ENCODE measurements around the gene S100A2. TPM values are rescaled to one million over a fixed set of nuclear protein-coding genes. Genes with fewer than 3 reads are reported as not detected.
A peak's percentile ranks its signal among the peaks of the same experiment; 100 is the strongest.
"Not testable (repeated sequence)": the region's sequence is repeated elsewhere in the genome, so short reads cannot be mapped to it uniquely, and the experiment has no call there.

S100A2 gene
- total RNA-seq, 1 donor from 2014 or later = 71.6 TPM

DNA sequence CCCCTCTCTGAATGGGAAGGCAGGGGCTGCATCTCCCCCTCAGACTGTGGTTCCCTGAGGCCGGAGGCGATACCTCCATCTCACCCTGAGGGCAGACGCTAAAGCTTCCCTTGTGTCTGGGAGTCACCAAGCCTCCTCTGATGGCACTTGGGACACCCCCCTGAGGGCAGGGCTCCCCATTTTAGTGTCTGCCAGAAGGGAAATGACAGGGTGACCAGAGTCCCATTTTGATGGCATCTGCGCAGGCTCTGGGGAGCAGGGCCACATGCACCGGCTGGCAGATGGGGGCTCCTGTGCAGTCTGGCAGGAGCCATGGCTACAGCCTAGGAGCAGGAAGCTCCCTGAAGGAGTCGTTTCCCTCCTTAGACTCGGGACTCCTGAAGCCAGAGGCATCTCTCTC is 1.7 kb downstream of the S100A2 start:
- no peak for DNase-seq

DNA sequence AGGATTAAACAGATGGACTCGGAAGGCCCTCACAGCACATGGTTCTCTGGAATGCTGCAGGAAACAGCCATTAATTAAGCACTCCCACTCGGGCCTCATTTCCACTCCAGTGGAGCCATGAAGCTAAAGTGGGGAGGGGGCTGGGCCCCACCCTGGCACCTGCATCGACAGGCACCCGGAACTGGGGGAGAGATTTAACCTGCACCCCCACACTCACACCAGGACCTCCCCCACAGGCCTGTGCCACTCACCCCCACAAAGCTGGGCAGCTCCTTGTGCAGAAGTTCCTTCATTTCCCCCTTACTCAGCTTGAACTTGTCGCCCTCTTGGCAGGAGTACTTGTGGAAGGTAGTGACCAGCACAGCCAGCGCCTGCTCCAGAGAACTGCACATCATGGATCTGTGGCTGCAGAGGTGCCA is 2.2 kb downstream of the S100A2 start:
- no peak for DNase-seq

DNA sequence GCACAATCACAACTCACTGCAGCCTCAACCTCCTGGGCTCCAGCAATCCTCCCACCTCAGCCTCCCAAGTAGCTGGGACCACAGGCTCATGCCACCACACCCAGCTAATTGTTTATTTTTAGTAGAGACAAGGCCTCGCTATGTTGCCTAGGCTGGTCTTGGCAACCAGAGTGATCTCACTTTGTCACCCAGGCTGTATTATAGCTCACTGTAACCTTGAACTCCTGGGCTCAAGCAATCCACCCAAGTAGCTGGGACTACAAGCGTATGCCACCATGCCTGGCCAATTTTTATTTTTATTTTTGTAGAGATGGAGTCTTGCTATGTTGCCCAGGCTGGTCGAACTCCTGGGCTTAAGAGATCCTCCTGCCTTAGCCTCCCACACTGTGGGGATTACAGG is 3.6 kb downstream of the S100A2 start:
- not testable (repeated sequence) for DNase-seq

DNA sequence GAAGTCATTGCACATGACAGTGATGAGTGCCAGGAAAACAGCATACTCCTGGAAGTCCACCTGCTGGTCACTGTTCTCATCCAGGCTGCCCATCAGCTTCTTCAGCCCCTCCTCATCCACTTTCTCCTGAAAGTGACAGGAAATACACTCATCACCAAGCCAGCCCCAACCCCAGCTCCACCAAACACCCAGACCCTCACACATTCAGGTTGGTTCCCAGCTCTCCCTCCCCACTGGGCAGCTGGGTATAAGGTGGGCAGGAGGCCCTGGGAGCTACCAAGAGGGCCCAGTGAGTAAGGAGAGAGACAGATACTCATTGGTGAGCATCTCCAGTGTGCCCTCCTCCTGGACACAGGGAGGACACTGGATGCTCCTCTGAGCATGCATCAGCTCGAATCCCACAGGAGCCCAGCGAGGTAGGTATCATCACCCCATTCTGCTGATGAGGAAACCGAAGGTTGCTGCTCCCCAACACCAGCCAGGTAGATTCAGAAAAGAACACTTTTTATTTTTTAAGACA is 4.1 kb downstream of the S100A2 start:
- DNase-seq = no peak

DNA sequence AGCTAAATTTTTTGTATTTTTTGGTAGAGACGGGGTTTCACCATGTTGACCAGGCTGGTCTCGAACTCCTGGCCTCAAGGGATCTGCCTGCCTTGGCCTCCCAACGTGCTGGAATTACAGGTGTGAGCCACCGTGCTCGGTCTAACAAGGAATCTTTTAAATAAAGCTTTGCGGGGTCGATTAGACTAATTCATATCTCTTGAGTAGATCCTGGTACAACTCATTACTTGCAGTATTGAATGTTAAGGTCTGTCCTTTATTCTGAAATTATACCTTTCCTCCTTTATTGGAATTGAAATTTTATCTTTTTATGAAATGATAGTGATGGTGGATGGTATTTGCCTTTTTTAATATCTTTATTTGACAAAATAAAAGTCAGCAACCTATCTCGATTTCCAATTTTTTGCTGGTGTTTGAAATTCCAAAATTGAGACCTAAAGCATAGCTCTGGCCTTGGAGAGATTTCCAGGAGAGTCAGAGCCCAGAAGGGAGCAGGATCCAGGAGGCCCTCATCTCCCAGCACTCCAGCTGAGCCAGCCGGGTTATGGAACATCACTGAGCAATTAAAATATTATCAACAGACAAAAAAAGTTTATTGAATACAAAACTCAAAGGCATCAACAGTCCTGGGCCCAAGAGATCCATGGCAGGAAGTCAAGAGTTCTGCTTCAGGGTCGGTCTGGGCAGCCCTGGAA is 4.7 kb downstream of the S100A2 start:
- DNase-seq = no peak

DNA sequence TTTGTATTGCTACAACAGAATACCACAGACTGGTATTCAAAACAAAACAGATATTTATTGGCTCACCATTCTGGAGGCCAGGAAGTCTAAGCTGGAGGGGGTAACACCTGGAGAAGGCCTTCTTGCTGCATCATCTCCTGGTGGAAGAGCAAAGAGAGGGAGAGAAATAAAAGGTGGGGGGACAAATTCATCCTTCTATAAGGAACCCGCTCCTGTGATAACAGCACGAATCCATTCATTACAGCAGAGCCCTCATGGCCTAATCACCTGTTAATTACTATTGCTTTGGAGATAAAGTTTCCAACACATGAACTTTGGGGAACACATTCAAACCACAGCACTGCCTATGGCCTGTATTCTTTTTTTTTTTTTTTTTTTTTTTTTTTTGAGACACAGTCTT is 5.4 kb downstream of the S100A2 start:
- DNase-seq = no peak

DNA sequence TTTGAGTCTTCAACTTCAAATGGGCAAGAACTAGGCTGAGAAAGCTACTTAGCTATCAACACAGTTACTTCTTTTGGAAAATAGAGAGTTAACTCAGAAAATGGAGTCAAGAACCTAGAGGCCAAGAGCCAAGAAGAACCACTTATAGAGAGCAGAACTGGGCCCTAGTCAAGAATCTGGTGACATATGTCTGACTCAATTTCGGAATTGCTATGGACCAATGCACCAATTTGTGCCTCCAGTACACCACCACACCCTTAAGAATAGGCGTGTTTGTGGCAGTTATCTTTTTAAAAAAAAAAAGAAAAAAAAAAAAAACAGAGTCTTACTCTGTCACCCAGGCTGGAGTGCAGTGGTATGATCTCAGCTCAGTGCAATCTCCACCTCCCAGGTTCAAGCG is 7.8 kb downstream of the S100A2 start:
- DNase-seq = no peak

DNA sequence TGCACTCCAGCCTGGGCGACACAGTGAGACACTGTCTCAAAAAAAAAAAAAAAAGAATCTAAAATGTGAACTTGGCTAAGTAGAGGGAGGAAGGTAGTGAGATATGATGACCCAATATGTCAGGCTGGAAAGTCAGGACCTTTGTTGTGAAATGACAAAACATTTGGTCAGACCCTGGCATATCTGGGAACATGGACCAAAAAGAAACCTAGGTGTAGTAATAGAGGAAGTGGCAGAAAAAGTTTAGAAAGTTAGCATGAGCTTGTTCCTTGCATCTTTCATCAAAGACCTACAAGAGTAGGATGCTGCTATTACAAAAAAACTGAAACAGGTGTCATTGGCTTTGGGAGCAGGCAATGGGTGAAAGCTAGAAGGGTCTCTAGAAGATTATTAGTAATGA is 9.3 kb downstream of the S100A2 start:
- no peak for DNase-seq

DNA sequence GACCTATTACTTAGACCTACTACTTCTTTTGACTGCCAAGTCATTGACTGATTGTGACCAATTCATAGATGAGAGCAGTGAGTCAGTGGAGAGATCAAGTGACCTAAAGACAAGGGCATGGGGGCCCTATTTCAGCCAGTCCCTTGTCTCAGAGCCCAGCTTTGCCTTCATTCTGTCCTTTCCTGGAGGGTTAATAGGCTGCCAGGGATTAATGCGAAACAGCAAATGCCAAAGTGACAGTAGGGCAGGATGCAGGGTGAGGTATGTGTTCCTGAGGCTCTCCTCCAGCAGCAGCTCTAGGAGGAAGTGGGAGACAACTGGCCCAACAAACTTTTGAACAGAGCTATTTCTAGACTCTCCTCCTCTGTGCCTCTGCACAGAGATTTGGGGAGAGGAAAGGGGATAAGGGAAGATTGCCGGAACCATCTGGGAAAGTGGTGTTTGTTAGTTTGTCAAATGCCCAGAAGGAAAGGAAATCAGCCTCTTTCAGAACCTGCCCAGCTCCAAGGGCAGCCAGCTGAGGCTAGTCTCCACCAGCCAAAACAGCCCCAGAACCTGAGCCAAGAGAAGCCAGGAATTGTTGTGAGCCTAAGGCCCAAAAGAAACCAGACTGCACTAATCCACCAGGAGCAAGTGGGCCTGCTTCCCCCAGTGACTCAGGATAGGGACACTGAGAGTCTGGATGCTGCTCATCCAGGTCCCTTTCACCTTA is 11.7 kb downstream of the S100A2 start:
- no peak for DNase-seq

DNA sequence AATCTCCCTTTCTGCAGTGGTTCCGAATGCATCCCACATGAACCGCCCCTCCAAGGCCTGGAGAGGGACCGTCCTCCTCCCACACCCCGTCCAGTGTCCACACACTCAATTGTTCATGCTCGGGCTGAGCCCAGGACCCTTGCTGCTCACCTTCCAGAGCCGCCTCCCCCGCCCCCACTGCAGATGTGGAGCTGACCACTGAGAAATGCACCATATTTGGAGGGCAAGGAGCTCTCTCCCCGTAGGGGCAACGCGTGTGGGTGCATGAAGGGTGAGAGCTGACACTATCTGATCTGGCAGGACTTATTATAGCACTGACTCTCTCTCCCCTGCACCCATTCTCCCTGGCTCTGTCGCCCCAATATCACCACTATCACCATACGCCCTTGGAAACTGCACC is 12.5 kb downstream of the S100A2 start:
- DNase-seq = no peak

DNA sequence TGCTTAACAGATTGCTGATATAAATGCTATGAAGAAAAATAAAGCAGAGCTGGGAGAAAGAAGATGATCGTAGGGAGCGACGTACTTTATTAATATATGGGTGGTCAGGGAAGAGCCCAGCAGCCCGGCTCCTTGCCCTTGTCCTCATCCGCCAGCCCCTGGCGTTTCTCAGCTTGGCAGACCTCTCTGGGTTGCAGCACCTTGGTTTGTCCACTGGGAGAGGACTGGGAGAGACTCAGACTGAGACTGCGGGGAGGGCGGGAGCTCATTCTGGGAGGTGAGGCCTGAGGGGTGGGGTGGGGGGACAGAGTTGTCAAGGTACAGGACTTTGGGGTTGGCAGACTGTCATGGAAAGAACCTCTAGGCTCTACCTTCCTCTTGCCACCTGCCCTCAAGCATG is 13.3 kb downstream of the S100A2 start:
- no peak for DNase-seq

DNA sequence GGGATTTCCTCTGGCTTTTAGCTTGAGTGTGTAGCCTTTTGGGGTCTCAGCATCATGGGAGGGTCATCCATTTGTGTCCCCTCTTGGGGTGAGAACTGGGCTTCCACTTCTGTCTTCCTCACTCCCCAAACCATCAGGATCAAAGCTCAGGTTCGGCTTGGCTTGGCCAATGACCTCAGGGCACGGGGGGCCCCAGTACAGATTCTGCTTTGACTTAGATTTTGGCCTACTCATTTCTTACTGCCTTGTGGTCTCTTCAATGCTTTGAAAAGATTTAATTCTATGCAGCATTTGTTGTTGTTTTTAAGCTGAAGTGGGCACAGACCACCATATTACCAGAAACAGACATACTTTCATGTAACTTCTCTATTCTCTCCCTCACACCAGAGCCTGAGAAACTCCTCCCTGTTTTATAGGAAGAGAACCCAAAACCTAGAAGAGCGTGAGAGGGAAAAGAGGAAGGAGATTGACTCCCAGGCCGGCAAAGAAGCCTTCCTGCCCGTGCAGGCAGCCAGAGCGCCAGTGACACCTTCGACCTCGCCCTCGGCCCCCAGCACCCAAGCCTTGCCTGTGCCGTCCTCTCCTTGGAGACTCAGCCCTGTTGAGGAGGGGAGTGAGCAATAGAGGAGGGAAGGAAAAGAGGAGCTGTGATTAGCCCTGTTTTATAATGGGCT is 14.7 kb downstream of the S100A2 start:
- no peak for DNase-seq

DNA sequence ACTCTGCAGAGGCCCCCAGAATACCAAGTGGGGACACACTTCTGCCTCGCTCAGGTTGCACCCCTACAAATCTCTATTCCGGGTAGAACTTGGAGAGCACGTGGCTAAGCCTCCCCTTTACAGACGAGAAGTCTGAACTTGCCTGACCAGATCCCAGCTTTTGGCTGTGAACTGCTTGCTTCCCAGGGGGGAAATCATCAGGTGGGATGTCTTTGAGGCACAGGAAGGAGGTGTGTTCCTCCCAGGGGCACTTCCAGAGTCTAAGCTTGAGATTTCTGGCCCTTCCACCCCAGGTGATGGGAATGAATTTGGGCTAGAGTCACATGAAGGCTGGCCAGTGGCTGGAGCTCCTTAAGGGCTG is 15.3 kb downstream of the S100A2 start:
- no peak for DNase-seq

DNA sequence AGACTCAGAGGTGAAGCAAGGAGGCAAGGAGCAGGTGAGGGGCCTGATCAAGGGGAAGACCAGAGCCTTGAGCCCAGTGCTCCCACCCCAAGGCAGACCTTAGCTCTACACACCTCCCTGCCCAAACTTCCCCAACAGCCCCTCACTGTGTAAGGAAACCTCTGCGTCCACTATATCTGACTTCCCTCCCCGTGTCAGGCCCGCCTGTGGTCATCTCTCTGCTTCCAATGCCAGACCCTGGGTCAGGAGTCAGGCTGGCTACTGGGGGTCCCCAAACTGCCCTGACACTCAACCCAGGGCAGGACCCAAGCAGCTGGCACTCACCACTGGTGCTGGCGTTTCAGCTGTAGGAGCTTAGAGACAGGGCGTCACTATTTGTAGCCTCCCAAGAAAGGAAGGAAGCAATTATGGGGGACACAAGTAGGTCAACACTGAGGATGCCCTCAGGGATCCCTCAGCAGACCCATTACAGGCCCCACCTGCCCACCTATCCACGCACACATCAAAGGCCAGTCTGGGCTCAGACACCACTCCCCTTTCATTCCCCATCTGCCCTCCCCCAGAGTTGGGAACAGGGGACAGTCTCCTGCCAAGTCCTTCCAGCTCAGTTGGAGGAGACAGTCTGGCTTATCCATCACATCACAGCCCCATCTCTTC is 15.8 kb downstream of the S100A2 start:
- no peak for DNase-seq

DNA sequence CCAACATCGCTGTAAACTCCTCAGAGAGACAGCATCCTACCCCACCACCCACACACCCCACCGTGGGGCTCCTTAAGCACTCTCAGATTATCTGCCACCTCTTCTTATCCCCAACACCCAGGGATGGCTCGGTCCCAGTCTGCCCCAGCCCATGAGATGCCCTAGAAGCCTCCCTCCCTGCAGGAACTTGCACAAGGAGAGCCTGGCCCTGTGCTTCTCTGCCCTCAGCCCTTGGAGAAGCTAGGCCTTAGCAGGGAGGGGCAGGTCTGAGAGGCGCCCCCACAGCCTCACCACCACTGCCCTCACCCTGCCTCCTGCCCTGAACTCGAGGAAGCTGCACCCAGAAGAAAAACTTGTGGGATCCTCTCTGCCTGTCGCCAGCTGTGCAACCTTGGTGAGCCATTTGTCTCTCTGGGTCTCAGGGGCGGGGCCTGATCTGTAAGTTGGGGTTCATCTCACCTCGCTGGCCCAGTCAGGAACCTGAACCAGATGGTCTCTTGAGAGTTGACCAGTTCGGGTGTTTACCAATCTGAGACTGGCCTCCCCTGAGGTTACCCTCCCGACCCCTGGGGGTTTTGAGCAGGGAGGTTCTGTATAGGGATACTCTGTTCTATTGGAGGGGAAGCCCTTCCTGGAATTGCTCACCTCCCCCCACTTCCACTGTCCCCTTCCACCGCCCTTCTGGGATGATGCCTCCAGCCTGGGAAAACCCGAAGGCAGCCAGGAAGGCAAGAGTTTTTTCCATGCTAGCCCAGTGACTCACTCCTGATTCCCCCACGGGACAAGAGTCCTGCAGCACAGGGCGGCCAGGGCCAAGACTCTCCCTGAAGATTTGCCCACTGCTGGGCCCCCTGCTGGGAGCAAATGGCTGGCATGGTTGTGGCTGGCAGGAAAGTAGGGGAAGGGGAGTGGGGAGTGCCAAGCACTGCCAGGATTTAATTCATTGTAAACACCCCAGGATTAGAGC is 16.6 kb downstream of the S100A2 start, which contains the start of gene S100A3:
TSS of gene S100A3 (minus strand) at position 537 of the 967 bp plus-strand sequence. CDS start 773 bp downstream, outside the sequence.
- no peak for DNase-seq

DNA sequence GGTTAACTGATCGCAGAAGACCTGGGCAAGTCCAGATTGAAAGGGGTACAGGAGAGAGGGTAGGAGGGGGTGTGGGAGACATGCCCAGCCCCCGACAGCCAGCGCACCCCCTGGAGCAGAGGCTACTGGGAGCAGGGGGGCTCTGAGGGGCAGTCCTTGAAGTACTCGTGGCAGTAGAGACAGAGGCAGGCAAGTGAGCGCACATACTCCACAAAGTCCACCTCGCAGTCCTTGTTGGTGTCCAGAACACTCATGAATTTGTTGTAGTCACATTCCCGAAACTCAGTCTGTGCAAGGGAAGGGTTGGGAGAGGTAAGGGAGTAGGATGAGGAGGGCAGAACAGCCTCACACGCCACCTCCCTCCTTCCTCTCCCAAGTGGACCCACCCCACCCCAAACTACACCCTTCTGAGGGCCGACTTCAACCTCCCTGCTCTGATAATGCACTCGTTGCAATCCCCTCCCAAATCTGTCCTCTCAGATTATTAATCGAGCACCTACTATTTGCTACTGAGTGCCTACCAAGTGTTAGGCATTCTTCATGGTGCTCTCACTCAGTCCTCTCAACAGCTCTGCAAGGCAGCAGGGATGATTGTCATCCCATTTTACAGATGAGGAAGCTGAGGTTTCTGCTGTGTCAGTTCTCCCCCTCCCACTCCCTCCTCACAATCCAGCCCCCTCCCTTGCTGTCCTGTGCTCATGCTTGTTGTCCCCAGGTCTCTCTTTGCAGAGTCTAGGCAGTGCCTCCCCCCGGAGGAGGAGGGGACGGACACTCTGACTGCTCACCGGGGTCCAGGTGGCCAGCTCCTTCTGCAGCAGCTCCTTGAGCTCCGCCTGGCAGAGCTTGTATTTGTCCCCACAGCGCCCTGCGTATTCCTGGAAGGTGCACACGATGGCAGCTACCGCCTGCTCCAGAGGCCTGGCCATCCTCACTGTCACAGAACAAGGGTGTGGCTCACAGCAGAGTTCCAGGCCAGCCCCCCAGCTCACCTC is 17.8 kb downstream of the S100A2 start:
- no peak for DNase-seq

DNA sequence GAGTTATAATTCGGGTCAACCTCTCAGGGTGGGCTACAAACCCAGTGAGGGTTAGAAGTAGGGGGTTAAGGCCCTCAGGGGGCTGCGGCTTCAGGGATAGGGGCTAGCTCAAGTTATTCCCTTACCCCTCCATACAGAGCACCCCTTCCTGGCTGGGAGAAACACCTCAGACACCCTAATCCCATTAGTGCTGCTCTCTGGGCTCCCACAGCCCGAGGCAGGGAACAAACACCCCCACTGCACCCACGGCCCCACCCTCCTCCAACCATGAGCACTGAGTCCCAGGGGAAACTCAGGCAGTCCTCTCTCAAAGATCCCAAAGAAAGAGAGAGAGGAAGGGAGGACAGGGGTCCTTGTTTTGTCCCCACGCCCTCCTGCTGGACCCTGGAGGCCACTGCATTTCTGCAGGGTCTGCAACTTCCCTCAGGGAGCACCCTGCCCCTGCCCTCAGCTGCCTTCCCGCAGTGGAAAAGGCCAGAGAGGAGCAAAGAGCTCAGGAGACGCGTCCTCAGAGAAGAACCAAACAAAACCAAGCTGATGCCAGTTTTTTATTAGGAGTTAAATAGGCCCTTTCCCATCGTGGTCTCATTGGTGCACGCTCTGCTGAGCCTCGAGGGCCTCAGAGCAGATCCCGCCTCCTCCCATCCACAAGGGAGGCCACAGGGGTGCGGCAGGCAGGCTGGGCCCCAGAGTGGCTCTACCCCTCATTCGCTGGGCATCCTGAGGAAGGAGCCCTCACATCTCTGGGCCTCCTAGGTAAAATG is 18.7 kb downstream of the S100A2 start:
- peak; percentile 42 for DNase-seq

DNA sequence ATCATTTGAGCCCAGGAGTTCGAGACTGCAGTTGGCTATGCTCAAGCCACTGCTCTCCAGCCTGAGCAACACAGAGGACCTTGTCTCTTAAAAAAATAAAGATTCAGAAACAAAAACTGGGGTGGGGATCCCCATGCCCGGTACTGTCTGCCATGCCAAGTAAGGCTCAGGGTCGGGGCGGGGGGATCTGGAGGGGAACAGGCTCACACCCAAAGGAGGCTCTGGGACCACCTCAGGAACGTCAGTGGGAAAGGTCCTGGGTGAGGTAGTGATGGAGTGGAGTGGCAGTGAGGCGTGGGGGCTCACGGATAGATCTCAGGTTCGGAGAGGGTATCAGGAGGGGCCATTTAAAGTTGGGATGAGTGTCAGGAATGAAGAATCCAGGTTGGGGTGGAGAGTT is 19.3 kb downstream of the S100A2 start:
- DNase-seq = no peak
